Measurements from ENCODE around the gene BMP3.
"Not testable (repeated sequence)": the region's sequence is repeated elsewhere in the genome, so short reads cannot be mapped to it uniquely, and the experiment has no call there.

Gene BMP3

GRCh38 chr4:81030061-81030980, at the start of gene BMP3:
BMP3 (plus strand) TSS chr4:81030708; CDS start chr4:81031285, 577 bp downstream.
- no peak for DNase-seq (ENCODE audit: low spot score)

GRCh38 chr4:80986011-80986410, 44.5 kb upstream of the BMP3 start:
- DNase-seq (ENCODE audit: low spot score) = no peak

GRCh38 chr4:80989921-80990544, 40.5 kb upstream of the BMP3 start:
- peak; percentile 71 for DNase-seq (ENCODE audit: low spot score)

- no peak for DNase-seq (ENCODE audit: low spot score)
Observed at GRCh38 chr4:80990851-80991250, 39.7 kb upstream of the BMP3 start.

- no peak for DNase-seq (ENCODE audit: low spot score)
Observed at GRCh38 chr4:80999943-81000342, 30.6 kb upstream of the BMP3 start.

GRCh38 chr4:81003597-81004111, 26.9 kb upstream of the BMP3 start:
- DNase-seq (ENCODE audit: low spot score) = no peak

- no peak for DNase-seq (ENCODE audit: low spot score)
Observed at GRCh38 chr4:81007417-81007816, 23.1 kb upstream of the BMP3 start.

GRCh38 chr4:81016566-81016965, 13.9 kb upstream of the BMP3 start:
- DNase-seq (ENCODE audit: low spot score) = not testable (repeated sequence)

GRCh38 chr4:81019006-81019405, 11.5 kb upstream of the BMP3 start:
- DNase-seq (ENCODE audit: low spot score) = no peak

GRCh38 chr4:81021142-81021944, 9.2 kb upstream of the BMP3 start:
- DNase-seq (ENCODE audit: low spot score) = no peak

GRCh38 chr4:81021981-81022380, 8.5 kb upstream of the BMP3 start:
- DNase-seq (ENCODE audit: low spot score) = no peak

- DNase-seq (ENCODE audit: low spot score) = no peak
Observed at GRCh38 chr4:81023484-81023883, 7.0 kb upstream of the BMP3 start.

GRCh38 chr4:81030981-81031791, 678 bp downstream of the BMP3 start:
- DNase-seq (ENCODE audit: low spot score) = no peak

GRCh38 chr4:81031796-81032551, 1.5 kb downstream of the BMP3 start:
- no peak for DNase-seq (ENCODE audit: low spot score)

GRCh38 chr4:81032771-81033684, 2.5 kb downstream of the BMP3 start:
- DNase-seq (ENCODE audit: low spot score) = no peak

GRCh38 chr4:81038636-81039350, 8.3 kb downstream of the BMP3 start:
- no peak for DNase-seq (ENCODE audit: low spot score)

- no peak for DNase-seq (ENCODE audit: low spot score)
Observed at GRCh38 chr4:81039351-81039972, 9.0 kb downstream of the BMP3 start.

- peak; percentile 32 for DNase-seq (ENCODE audit: low spot score)
Observed at GRCh38 chr4:81040012-81040659, 9.6 kb downstream of the BMP3 start.

Data from cerebellar cortex (tissue), 1 donor.